CD4-positive, alpha-beta T cell (primary cell): Measurements from ENCODE around the gene CPED1. TPM values are rescaled to one million over a fixed set of nuclear protein-coding genes. Genes with fewer than 3 reads are reported as not detected.

Source experiments
- ATAC-seq: fragments of 200-7000 bp; cut with Tn5 transposase; one replicate; pipeline ENCODE4 v1.10.0; 2022; ENCODE audit warnings: mild to moderate bottlenecking; ENCODE audit not compliant: poor library complexity
- CTCF ChIA-PET: fragments of 350-600 bp; sonication (Branson Sonifier 250); formaldehyde crosslinking; loops from one replicate; lab custom pipeline; 2021; ENCODE audit warnings: antibody characterized with exemption, inconsistent platforms; lab: Charles Lee
- POLR2A ChIA-PET: fragments of 350-600 bp; sonication (Branson Sonifier 250); formaldehyde crosslinking; loops from one replicate; lab custom pipeline; 2021; ENCODE audit warnings: antibody characterized with exemption, inconsistent platforms; lab: Charles Lee
- DNase-seq, 14 experiments: peaks; one replicate each; pipeline ENCODE4 v3.0.0-alpha.2; 2013 to 2020; ENCODE audit warnings: mixed read lengths in 2 of 14
- H3K27ac ChIP-seq, 2 donors: one replicate each; pipeline versions ENCODE4 v1.5.1 to v1.7.0; 2013; ENCODE audit warnings: low read length in 2 of 2, low read depth in 1 of 2, mild to moderate bottlenecking in 1 of 2
- H3K27me3 ChIP-seq, 2 experiments: 1 replicate in 1 of 2; 2 replicates in 1 of 2; pipeline versions ENCODE4 v1.6.1 to v1.7.0; 2013; ENCODE audit warnings: low read length in 2 of 2, control low read depth in 1 of 2, mild to moderate bottlenecking in 1 of 2, moderate library complexity in 1 of 2; ENCODE audit not compliant: insufficient read depth in 2 of 2, control insufficient read depth in 1 of 2
- H3K36me3 ChIP-seq: one replicate; pipeline ENCODE4 v1.6.1; 2013; ENCODE audit warnings: low read length, control low read depth; ENCODE audit not compliant: insufficient read depth
- H3K4me1 ChIP-seq: one replicate; pipeline ENCODE4 v1.6.1; 2013; ENCODE audit warnings: low read length, control low read depth; ENCODE audit not compliant: insufficient read depth
- H3K4me3 ChIP-seq: one replicate; pipeline ENCODE4 v1.5.1; 2013; ENCODE audit warnings: mild to moderate bottlenecking, low read length, moderate library complexity
- H3K9me3 ChIP-seq, 2 experiments: 1 replicate in 1 of 2; 2 replicates in 1 of 2; pipeline versions ENCODE4 v1.6.1 to v1.7.0; 2013; ENCODE audit warnings: low read length in 2 of 2, mild to moderate bottlenecking in 2 of 2, control low read depth in 1 of 2, moderate library complexity in 1 of 2; ENCODE audit not compliant: control insufficient read depth in 1 of 2, insufficient read depth in 1 of 2
- H3K27ac Mint-ChIP-seq: one replicate; pipeline ENCODE4 v1.8.0; 2020; ENCODE audit warnings: mixed read lengths
- H3K27me3 Mint-ChIP-seq: one replicate; pipeline ENCODE4 v1.8.0; 2021; ENCODE audit warnings: mixed read lengths
- H3K36me3 Mint-ChIP-seq: one replicate; pipeline ENCODE4 v1.8.0; 2021; ENCODE audit warnings: low read depth, mixed read lengths
- H3K4me1 Mint-ChIP-seq: one replicate; pipeline ENCODE4 v1.8.0; 2021; ENCODE audit warnings: low read depth, mixed read lengths
- H3K4me3 Mint-ChIP-seq: one replicate; pipeline ENCODE4 v1.8.0; 2020; ENCODE audit warnings: mild to moderate bottlenecking, mixed read lengths
- H3K9me3 Mint-ChIP-seq: one replicate; pipeline ENCODE4 v1.8.0; 2020; ENCODE audit warnings: mixed read lengths
- CTCF ChIP-seq: fragments of 200-600 bp; IDR thresholded peaks from one replicate; pipeline ENCODE4 v1.8.0; 2022; ENCODE audit warnings: antibody characterized with exemption, mild to moderate bottlenecking
- intact Hi-C, 2 experiments: fragments of 100-400 bp; cut with DNase I in 1 of 2; cut with micrococcal nuclease in 1 of 2; formaldehyde crosslinking; loops; one replicate each; pipeline versions ENCODE4 v1.15.1 to v1.9.0; 2023 to 2025; cut with DNase I, micrococcal nuclease
- total RNA-seq, 174 experiments: library from RNA in 2 of 174; stranded (reverse) in 2 of 174; gene quantifications; one replicate each; pipeline ENCODE4 v1.2.3 and lab custom pipeline; 2021 to 2026

Gene CPED1
- total RNA-seq, 2 experiments from 2014 or later: 0.08 to 0.19 TPM

- no peak for TF ChIP-seq CTCF
- Histone ChIP-seq H3K9me3 (peaks cover 0 to 2% of the 10 kb centered on the region in 2 experiments), H3K27me3 (peaks cover 17% of the 10 kb centered on the region in 2 experiments), H3K4me1 (peaks cover 2% of the 10 kb centered on the region), H3K4me3 (no peak overlapping the region), H3K36me3 (no peaks in the 10 kb centered on the region), H3K27ac (no peak overlapping the region)
- H3K4me3 Mint-ChIP-seq: no peak overlapping the region
- no peak overlapping the region for H3K27ac Mint-ChIP-seq
- intact Hi-C loops: no loop called here
- POLR2A ChIA-PET: no interaction called here
- CTCF ChIA-PET: interaction anchor here (0.9 kb wide), 1 partner anchor 10 kb away, joined by 3 read pairs; no protein-coding TSS in a partner anchor
- no peaks in the 10 kb centered on the region for H3K36me3 Mint-ChIP-seq
- ATAC-seq: no peak
- H3K9me3 Mint-ChIP-seq: no peaks in the 10 kb centered on the region
- H3K4me1 Mint-ChIP-seq: peaks cover 8% of the 10 kb centered on the region
- no peak for DNase-seq
- H3K27me3 Mint-ChIP-seq: peaks cover 41% of the 10 kb centered on the region
These were observed 335.2 kb downstream of the CPED1 start for GRCh38 chr7:121323515-121324302.

- ChIA-PET CTCF (no interaction called here), POLR2A (no interaction called here)
- Histone ChIP-seq H3K27ac (no peak overlapping the region), H3K4me3 (no peak overlapping the region), H3K4me1 (peaks cover 20% of the 10 kb centered on the region), H3K9me3 (peaks cover 0 to 8% of the 10 kb centered on the region in 2 experiments), H3K27me3 (peaks cover 35 to 52% of the 10 kb centered on the region in 2 experiments), H3K36me3 (no peaks in the 10 kb centered on the region)
- no peak for TF ChIP-seq CTCF
- intact Hi-C loops: no loop called here
- DNase-seq: no peak
- Mint-ChIP-seq H3K4me1 (peaks cover 13% of the 10 kb centered on the region), H3K4me3 (no peak overlapping the region), H3K27me3 (peaks cover 70% of the 10 kb centered on the region), H3K36me3 (no peaks in the 10 kb centered on the region), H3K27ac (no peak overlapping the region), H3K9me3 (no peaks in the 10 kb centered on the region)
- no peak for ATAC-seq
These were observed 339.2 kb downstream of the CPED1 start for GRCh38 chr7:121327671-121328070.

GRCh38 chr7:121328508-121329190 lies 340.1 kb downstream of the CPED1 start, which contains the start of gene WNT16:
WNT16 (plus strand) TSS chr7:121329000; CDS start chr7:121329293, 293 bp downstream.
- peaks cover 35 to 53% of the 10 kb centered on the region in 2 experiments for H3K27me3 ChIP-seq
- H3K4me1 ChIP-seq: peaks cover 20% of the 10 kb centered on the region
- DNase-seq (no peak), ATAC-seq (no peak)
- H3K4me3 ChIP-seq: no peak within 1 kb of the TSS
- peaks cover 70% of the 10 kb centered on the region for H3K27me3 Mint-ChIP-seq
- intact Hi-C loops: no loop called here
- no peak within 1 kb of the TSS for H3K27ac ChIP-seq
- H3K4me1 Mint-ChIP-seq: peaks cover 13% of the 10 kb centered on the region
- ChIA-PET POLR2A (no interaction called here), CTCF (no interaction called here)
- no peak for TF ChIP-seq CTCF
- no peak within 1 kb of the TSS for H3K4me3 Mint-ChIP-seq
- no peaks in the 10 kb centered on the region for H3K9me3 Mint-ChIP-seq
- no peak within 1 kb of the TSS for H3K27ac Mint-ChIP-seq
- no peaks in the 10 kb centered on the region for H3K36me3 ChIP-seq
- H3K36me3 Mint-ChIP-seq: no peaks in the 10 kb centered on the region
- H3K9me3 ChIP-seq: peaks cover 0 to 8% of the 10 kb centered on the region in 2 experiments
